Measurements from ENCODE around the gene KRT9.

GRCh38 chr17:41578538-41578937 is 6.7 kb upstream of the KRT9 start:
- TF ChIP-seq CTCF (conservative IDR thresholded peaks at IDR 0.05; ENCODE audit: low read length): no peak
- TF ChIP-seq EZH2phosphoT487 (IDR thresholded peaks at IDR 0.05; ENCODE audit: borderline replicate concordance): no peak
